ENCODE data around the gene PKNOX2.

Gene PKNOX2

DNA sequence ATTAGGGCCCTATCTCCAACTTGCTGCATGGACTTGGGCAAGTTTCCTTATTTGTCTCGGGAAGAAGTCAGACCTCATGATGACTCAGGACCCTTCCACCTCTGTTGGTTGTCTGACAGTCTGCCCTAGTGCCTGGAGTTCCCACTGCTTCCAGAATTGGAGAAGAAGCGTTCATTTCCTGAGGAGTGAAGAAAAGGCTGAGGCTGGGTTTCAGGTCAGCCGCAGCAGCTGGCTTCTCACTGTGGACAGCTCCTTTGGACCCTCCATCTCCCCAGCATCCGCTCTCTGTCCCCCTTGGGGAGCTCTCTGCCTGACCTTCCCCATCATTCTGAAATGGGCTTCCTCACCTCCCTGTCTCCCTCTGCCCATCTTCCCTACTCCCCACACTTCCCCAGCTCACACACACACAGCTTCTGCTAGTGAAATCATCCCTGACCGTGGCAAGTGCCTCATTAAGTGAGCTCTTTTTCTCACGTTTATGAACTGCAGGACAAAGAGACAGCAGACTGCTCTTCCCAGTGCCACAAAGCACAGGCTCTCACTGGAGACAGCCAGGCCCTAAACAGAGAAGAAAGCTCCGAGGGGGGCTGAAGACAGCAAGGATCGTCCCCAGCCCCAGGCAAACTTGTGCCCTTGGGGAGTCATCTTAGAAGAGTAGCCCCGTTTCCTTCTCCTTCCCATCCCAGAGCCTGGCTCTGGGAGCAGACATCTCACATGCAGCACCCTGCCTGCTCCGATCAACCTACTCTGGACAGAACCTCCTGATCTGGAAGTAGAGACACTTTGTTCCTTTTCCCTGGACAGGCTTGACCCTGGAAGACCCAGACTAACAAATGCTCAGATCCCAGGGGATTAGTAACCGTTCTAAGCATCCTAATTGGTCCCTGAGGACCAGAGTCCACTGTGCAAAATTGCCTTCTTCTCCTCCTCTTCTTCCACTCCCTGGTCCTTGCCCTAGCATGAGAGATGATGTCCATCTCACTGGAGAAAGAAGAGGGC is 173.6 kb downstream of the PKNOX2 start:
- Histone ChIP-seq H3K27ac (ENCODE audit: low read length) (no peak overlapping the region), H3K36me3 (replicated peaks; ENCODE audit: insufficient read depth, low read length) (no peaks in the 10 kb centered on the region), H3K4me3 (ENCODE audit: low read length) (no peak overlapping the region), H3K4me2 (ENCODE audit: low read depth, low read length) (no peak overlapping the region), H3K79me2 (ENCODE audit: low read length) (no peaks in the 10 kb centered on the region), H3K4me1 (ENCODE audit: low read length) (no peaks in the 10 kb centered on the region), H2AFZ (ENCODE audit: low read length) (no peak overlapping the region), H3K9me3 (replicated peaks; ENCODE audit: insufficient read depth, low read length) (no peaks in the 10 kb centered on the region), H4K20me1 (ENCODE audit: insufficient read depth, low read length) (no peaks in the 10 kb centered on the region), H3K27me3 (replicated peaks; ENCODE audit: insufficient read depth, low read length) (no peaks in the 10 kb centered on the region; the same call in 1 of the 2 replicates), H3K9ac (ENCODE audit: low read length) (no peak overlapping the region), H3F3A (ENCODE audit: insufficient read depth, low read length) (no peaks in the 10 kb centered on the region), H3K9me2 (replicated peaks; ENCODE audit: insufficient read depth, low read length) (no peaks in the 10 kb centered on the region)
- TF ChIP-seq EZH2 (optimal IDR thresholded peaks at IDR 0.05; ENCODE audit: low read depth, low read length) (no peak), EZH2phosphoT487 (IDR thresholded peaks at IDR 0.05; ENCODE audit: low read length) (no peak)
- TF ChIP-seq, protein P1, sequence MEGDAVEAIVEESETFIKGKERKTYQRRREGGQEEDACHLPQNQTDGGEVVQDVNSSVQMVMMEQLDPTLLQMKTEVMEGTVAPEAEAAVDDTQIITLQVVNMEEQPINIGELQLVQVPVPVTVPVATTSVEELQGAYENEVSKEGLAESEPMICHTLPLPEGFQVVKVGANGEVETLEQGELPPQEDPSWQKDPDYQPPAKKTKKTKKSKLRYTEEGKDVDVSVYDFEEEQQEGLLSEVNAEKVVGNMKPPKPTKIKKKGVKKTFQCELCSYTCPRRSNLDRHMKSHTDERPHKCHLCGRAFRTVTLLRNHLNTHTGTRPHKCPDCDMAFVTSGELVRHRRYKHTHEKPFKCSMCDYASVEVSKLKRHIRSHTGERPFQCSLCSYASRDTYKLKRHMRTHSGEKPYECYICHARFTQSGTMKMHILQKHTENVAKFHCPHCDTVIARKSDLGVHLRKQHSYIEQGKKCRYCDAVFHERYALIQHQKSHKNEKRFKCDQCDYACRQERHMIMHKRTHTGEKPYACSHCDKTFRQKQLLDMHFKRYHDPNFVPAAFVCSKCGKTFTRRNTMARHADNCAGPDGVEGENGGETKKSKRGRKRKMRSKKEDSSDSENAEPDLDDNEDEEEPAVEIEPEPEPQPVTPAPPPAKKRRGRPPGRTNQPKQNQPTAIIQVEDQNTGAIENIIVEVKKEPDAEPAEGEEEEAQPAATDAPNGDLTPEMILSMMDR (IDR thresholded peaks at IDR 0.05; ENCODE audit: low read length), result no peak
- DNase-seq, result no peak

DNA sequence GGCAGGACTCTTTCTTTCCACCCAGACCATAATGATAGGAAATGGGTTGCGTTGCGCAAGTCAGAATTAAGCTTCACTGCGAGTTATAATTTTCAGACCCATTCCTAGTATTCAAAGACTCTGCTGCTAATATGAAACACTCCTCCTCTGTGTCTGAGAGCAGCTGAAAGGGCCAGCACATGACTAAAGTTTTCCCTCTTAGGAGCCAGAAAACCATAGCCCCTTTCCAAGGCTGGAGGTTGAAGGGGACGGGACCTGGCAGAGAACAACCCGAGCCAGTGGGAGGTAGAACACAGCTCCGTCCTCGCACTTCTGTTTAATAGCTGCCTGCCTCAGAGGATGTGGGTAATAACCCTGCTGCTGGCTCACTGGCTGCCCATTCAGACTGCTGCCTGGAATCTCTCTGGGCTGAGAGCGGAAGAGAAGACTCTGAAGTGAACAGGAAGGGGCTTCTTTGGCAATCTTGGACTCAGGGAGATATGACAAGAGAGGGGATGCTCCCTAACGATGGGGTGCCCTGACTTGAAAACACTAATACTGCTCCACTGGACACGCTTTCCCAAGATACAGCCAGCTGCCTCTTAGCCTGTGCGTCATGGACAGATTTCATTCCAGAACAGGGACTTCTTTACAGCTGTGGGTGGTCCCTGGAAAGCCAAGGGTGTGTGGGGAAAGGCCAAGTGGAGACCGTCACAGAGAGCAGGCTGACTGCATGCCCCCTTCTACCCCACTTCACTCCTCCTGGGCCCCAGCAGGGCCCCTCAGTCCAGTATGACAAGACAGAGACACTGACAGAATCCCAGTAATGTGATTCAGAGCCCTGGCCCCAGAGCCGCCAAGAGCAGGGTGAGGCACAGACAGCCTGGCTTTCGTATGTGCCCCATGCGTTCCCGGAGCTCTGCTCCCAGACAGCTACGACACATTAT is 174.6 kb downstream of the PKNOX2 start:
- no peaks in the 10 kb centered on the region for H3F3A ChIP-seq (ENCODE audit: insufficient read depth, low read length)
- H3K9me2 ChIP-seq (replicated peaks; ENCODE audit: insufficient read depth, low read length), result no peaks in the 10 kb centered on the region

GRCh38 chr11:125341676-125342075 is 177.1 kb downstream of the PKNOX2 start:
- no peak overlapping the region for H3K9ac ChIP-seq (ENCODE audit: low read length)
- H3K4me3 ChIP-seq (ENCODE audit: low read length), result no peak overlapping the region
- no peaks in the 10 kb centered on the region; the same call in 1 of the 2 replicates for H3K27me3 ChIP-seq (replicated peaks; ENCODE audit: insufficient read depth, low read length)
- no peaks in the 10 kb centered on the region for H3K36me3 ChIP-seq (replicated peaks; ENCODE audit: insufficient read depth, low read length)
- TF ChIP-seq EZH2 (optimal IDR thresholded peaks at IDR 0.05; ENCODE audit: low read depth, low read length), result no peak
- TF ChIP-seq EZH2phosphoT487 (IDR thresholded peaks at IDR 0.05; ENCODE audit: low read length), result no peak
- TF ChIP-seq, protein P1 (IDR thresholded peaks at IDR 0.05; ENCODE audit: low read length), result no peak
- H3F3A ChIP-seq (ENCODE audit: insufficient read depth, low read length), result no peaks in the 10 kb centered on the region
- H3K27ac ChIP-seq (ENCODE audit: low read length), result no peak overlapping the region
- H4K20me1 ChIP-seq (ENCODE audit: insufficient read depth, low read length), result no peaks in the 10 kb centered on the region
- H3K9me3 ChIP-seq (replicated peaks; ENCODE audit: insufficient read depth, low read length), result no peaks in the 10 kb centered on the region
- H2AFZ ChIP-seq (ENCODE audit: low read length), result no peak overlapping the region
- H3K4me2 ChIP-seq (ENCODE audit: low read depth, low read length), result no peak overlapping the region
- H3K9me2 ChIP-seq (replicated peaks; ENCODE audit: insufficient read depth, low read length), result no peaks in the 10 kb centered on the region
- no peaks in the 10 kb centered on the region for H3K79me2 ChIP-seq (ENCODE audit: low read length)
- H3K4me1 ChIP-seq (ENCODE audit: low read length), result no peaks in the 10 kb centered on the region
- no peak for DNase-seq

More for the DNA sequence above, 174.6 kb downstream of the PKNOX2 start:
- Histone ChIP-seq H3K9ac (ENCODE audit: low read length) (no peak overlapping the region), H3K4me3 (ENCODE audit: low read length) (no peak overlapping the region), H3K4me1 (ENCODE audit: low read length) (no peaks in the 10 kb centered on the region), H4K20me1 (ENCODE audit: insufficient read depth, low read length) (no peaks in the 10 kb centered on the region), H3K27ac (ENCODE audit: low read length) (no peak overlapping the region), H3K9me3 (replicated peaks; ENCODE audit: insufficient read depth, low read length) (no peaks in the 10 kb centered on the region), H2AFZ (ENCODE audit: low read length) (no peak overlapping the region), H3K4me2 (ENCODE audit: low read depth, low read length) (no peak overlapping the region), H3K36me3 (replicated peaks; ENCODE audit: insufficient read depth, low read length) (no peaks in the 10 kb centered on the region), H3K79me2 (ENCODE audit: low read length) (no peaks in the 10 kb centered on the region), H3K27me3 (replicated peaks; ENCODE audit: insufficient read depth, low read length) (no peaks in the 10 kb centered on the region; the same call in 1 of the 2 replicates)
- TF ChIP-seq, protein P1 (IDR thresholded peaks at IDR 0.05; ENCODE audit: low read length), result no peak
- no peak for TF ChIP-seq EZH2phosphoT487 (IDR thresholded peaks at IDR 0.05; ENCODE audit: low read length)
- DNase-seq, result no peak
